ENCODE measurements around the gene CNDP2. TPM values are rescaled to one million over a fixed set of nuclear protein-coding genes. Genes with fewer than 3 reads are reported as not detected.

CNDP2 gene
- total and polyA plus RNA-seq, 4 donors, result 26.7 to 99.2 (median 74.2) TPM

- Histone ChIP-seq H3K9me3 (ENCODE audit: control insufficient read depth, low read length) (no peaks in the 10 kb centered on the region), H3K27ac (ENCODE audit: low read depth in 1 of 2, low read length in 2 of 2) (no peak overlapping the region), H3K4me3 (ENCODE audit: low read length in 2 of 2) (no peak overlapping the region), H3K36me3 (ENCODE audit: control insufficient read depth in 1 of 2, insufficient read depth in 2 of 2, low read length in 1 of 2) (no peaks in the 10 kb centered on the region), H3K4me1 (ENCODE audit: control insufficient read depth in 1 of 2, insufficient read depth in 2 of 2, low read length in 2 of 2) (no peaks in the 10 kb centered on the region), H3K27me3 (ENCODE audit: control insufficient read depth in 1 of 2, insufficient read depth in 2 of 2, low read length in 1 of 2) (no peaks in the 10 kb centered on the region)
- 38 to 39% methylated on average over 8 of the region's 8 CpGs for WGBS, 2 donors
- intact Hi-C loops (cut with DNase I), result no loop called here
- no peak for ATAC-seq (ENCODE audit: low FRiP score)
- no peak for DNase-seq
Observed at GRCh38 chr18:74463254-74463653, 32.9 kb upstream of the CNDP2 start.

- intact Hi-C loops (cut with DNase I), result no loop called here
- Histone ChIP-seq H3K4me3 (ENCODE audit: low read length in 2 of 2) (no peak overlapping the region), H3K9me3 (ENCODE audit: control insufficient read depth, low read length) (no peaks in the 10 kb centered on the region), H3K36me3 (ENCODE audit: control insufficient read depth in 1 of 2, insufficient read depth in 2 of 2, low read length in 1 of 2) (no peaks in the 10 kb centered on the region), H3K27ac (ENCODE audit: low read depth in 1 of 2, low read length in 2 of 2) (no peak overlapping the region), H3K4me1 (ENCODE audit: control insufficient read depth in 1 of 2, insufficient read depth in 2 of 2, low read length in 2 of 2) (no peaks in the 10 kb centered on the region), H3K27me3 (ENCODE audit: control insufficient read depth in 1 of 2, insufficient read depth in 2 of 2, low read length in 1 of 2) (no peaks in the 10 kb centered on the region)
- 96 to 100% methylated on average over 1 of the region's 1 CpG for WGBS, 2 donors
- DNase-seq, result no peak
- no peak for ATAC-seq (ENCODE audit: low FRiP score)
Observed at GRCh38 chr18:74463983-74464382, 32.2 kb upstream of the CNDP2 start.

DNA sequence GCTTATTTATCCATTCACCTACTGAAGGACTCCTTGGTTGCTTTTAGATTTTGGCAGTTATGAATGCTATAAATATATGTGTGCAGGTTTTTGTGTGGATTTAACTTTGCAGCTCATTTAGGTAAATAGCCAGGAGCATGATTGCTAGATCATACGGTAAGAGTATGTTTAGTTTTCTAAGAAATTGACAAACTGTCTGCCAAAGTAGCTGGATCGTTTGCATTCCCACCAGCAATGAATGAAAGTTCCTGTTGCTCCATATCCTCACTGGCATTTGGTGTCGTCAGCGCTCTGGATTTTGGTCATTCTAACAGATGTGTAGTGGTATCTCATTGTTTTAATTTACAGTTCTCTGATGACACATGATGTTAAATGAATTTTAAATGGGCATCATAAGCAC is 30.4 kb upstream of the CNDP2 start:
- ATAC-seq (ENCODE audit: low FRiP score), result no peak
- Histone ChIP-seq H3K27me3 (ENCODE audit: control insufficient read depth in 1 of 2, insufficient read depth in 2 of 2, low read length in 1 of 2) (no peaks in the 10 kb centered on the region), H3K36me3 (ENCODE audit: control insufficient read depth in 1 of 2, insufficient read depth in 2 of 2, low read length in 1 of 2) (no peaks in the 10 kb centered on the region), H3K9me3 (ENCODE audit: control insufficient read depth, low read length) (no peaks in the 10 kb centered on the region), H3K27ac (ENCODE audit: low read depth in 1 of 2, low read length in 2 of 2) (no peak overlapping the region), H3K4me3 (ENCODE audit: low read length in 2 of 2) (no peak overlapping the region), H3K4me1 (ENCODE audit: control insufficient read depth in 1 of 2, insufficient read depth in 2 of 2, low read length in 2 of 2) (no peaks in the 10 kb centered on the region)
- WGBS, 2 donors, result 93 to 94% methylated on average over 4 of the region's 4 CpGs
- intact Hi-C loops (cut with DNase I), result no loop called here
- DNase-seq, result no peak

DNA sequence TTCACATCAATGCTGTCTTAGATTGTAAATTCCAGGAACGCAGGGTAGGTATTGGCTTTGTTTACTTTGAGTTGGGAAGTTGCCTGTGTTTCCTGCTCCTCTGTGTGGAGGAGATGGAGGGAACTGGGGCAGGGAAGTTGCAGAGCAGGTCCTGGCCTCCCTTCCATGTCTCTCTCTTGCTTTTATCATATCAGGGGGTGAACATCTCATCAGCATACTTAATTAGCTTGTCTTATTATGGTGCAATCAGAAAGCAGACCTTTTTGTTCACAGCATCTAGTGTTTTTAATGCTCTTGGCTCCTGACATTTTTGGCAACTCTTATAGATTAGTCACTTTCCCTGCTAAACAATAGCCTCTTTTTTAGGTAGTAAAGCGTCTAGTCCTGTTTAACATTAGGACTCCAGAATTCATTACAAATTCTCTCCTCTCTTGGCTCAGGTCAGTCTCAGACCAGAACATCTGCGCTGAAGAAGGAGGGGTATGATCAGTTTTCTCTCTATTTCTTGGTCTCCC is 27.6 kb upstream of the CNDP2 start:
- Histone ChIP-seq H3K9me3 (ENCODE audit: control insufficient read depth, low read length) (no peaks in the 10 kb centered on the region), H3K36me3 (ENCODE audit: control insufficient read depth in 1 of 2, insufficient read depth in 2 of 2, low read length in 1 of 2) (no peaks in the 10 kb centered on the region), H3K27me3 (ENCODE audit: control insufficient read depth in 1 of 2, insufficient read depth in 2 of 2, low read length in 1 of 2) (no peaks in the 10 kb centered on the region), H3K4me3 (ENCODE audit: low read length in 2 of 2) (no peak overlapping the region), H3K4me1 (ENCODE audit: control insufficient read depth in 1 of 2, insufficient read depth in 2 of 2, low read length in 2 of 2) (no peaks in the 10 kb centered on the region), H3K27ac (ENCODE audit: low read depth in 1 of 2, low read length in 2 of 2) (no peak overlapping the region)
- ATAC-seq (ENCODE audit: low FRiP score) (no peak), DNase-seq (no peak)
- intact Hi-C loops (cut with DNase I), result no loop called here
- 30 to 34% methylated on average over 3 of the region's 3 CpGs for WGBS, 2 donors

- Histone ChIP-seq H3K9me3 (ENCODE audit: control insufficient read depth, low read length) (no peaks in the 10 kb centered on the region), H3K36me3 (ENCODE audit: control insufficient read depth in 1 of 2, insufficient read depth in 2 of 2, low read length in 1 of 2) (no peaks in the 10 kb centered on the region), H3K4me1 (ENCODE audit: control insufficient read depth in 1 of 2, insufficient read depth in 2 of 2, low read length in 2 of 2) (no peaks in the 10 kb centered on the region), H3K27me3 (ENCODE audit: control insufficient read depth in 1 of 2, insufficient read depth in 2 of 2, low read length in 1 of 2) (no peaks in the 10 kb centered on the region), H3K27ac (ENCODE audit: low read depth in 1 of 2, low read length in 2 of 2) (no peak overlapping the region), H3K4me3 (ENCODE audit: low read length in 2 of 2) (no peak overlapping the region)
- DNase-seq, result no peak
- no peak for ATAC-seq (ENCODE audit: low FRiP score)
- intact Hi-C loops (cut with DNase I), result no loop called here
- WGBS, 2 donors, result 66 to 70% methylated on average over 2 of the region's 2 CpGs
Observed at GRCh38 chr18:74472312-74472711, 23.9 kb upstream of the CNDP2 start.

DNA sequence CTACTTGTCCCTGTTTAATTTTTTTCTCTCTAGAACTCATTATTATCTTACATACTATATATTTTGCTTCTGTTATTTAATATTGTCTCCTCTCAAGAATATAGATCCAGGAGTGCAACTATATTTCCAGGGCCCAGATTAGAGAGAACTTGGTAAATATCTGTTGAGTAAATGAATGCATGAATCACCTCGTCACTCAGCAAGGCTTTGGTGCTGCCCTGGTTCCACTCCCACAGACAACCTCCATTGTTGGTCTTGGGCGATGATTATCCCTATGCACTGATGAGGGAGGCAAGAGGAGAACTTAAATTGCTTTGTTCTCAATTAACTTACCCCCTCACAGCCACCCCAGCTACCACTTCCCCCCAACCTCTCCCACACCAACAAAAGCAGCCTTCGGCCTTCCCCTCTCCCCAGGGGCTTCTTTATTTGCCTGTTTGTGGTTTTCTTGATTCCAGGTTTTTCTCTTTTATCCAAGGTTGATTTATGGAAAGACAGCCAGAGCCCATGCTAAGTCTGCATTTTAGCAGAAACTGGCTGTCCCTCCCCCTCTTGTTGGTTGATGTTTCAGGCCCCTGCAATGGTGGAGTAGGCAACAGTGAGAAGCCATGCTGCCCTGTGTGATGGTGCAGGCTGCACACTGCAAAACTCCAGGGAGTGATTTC is 22.1 kb upstream of the CNDP2 start:
- no peaks in the 10 kb centered on the region for H3K36me3 ChIP-seq (ENCODE audit: control insufficient read depth in 1 of 2, insufficient read depth in 2 of 2, low read length in 1 of 2)
- H3K9me3 ChIP-seq (ENCODE audit: control insufficient read depth, low read length), result no peaks in the 10 kb centered on the region
- no peak overlapping the region for H3K27ac ChIP-seq (ENCODE audit: low read depth in 1 of 2, low read length in 2 of 2)
- DNase-seq (no peak), ATAC-seq (ENCODE audit: low FRiP score) (no peak)
- H3K4me3 ChIP-seq (ENCODE audit: low read length in 2 of 2), result no peak overlapping the region
- no peaks in the 10 kb centered on the region for H3K4me1 ChIP-seq (ENCODE audit: control insufficient read depth in 1 of 2, insufficient read depth in 2 of 2, low read length in 2 of 2)
- 95 to 96% methylated on average over 3 of the region's 3 CpGs for WGBS, 2 donors
- intact Hi-C loops (cut with DNase I), result no loop called here
- H3K27me3 ChIP-seq (ENCODE audit: control insufficient read depth in 1 of 2, insufficient read depth in 2 of 2, low read length in 1 of 2), result no peaks in the 10 kb centered on the region

GRCh38 chr18:74476140-74476539 is 20.0 kb upstream of the CNDP2 start:
- H3K27ac ChIP-seq (ENCODE audit: low read depth in 1 of 2, low read length in 2 of 2), result no peak overlapping the region
- no peaks in the 10 kb centered on the region for H3K36me3 ChIP-seq (ENCODE audit: control insufficient read depth in 1 of 2, insufficient read depth in 2 of 2, low read length in 1 of 2)
- H3K4me3 ChIP-seq (ENCODE audit: low read length in 2 of 2), result no peak overlapping the region
- H3K4me1 ChIP-seq (ENCODE audit: control insufficient read depth in 1 of 2, insufficient read depth in 2 of 2, low read length in 2 of 2), result no peaks in the 10 kb centered on the region
- DNase-seq, result no peak
- 18 to 23% methylated on average over 6 of the region's 6 CpGs for WGBS, 2 donors
- ATAC-seq (ENCODE audit: low FRiP score), result no peak
- intact Hi-C loops (cut with DNase I), result loop anchor here (5.0 kb wide), 1 partner anchor 124 kb away; no protein-coding TSS in a partner anchor
- no peaks in the 10 kb centered on the region for H3K27me3 ChIP-seq (ENCODE audit: control insufficient read depth in 1 of 2, insufficient read depth in 2 of 2, low read length in 1 of 2)
- H3K9me3 ChIP-seq (ENCODE audit: control insufficient read depth, low read length), result no peaks in the 10 kb centered on the region

DNA sequence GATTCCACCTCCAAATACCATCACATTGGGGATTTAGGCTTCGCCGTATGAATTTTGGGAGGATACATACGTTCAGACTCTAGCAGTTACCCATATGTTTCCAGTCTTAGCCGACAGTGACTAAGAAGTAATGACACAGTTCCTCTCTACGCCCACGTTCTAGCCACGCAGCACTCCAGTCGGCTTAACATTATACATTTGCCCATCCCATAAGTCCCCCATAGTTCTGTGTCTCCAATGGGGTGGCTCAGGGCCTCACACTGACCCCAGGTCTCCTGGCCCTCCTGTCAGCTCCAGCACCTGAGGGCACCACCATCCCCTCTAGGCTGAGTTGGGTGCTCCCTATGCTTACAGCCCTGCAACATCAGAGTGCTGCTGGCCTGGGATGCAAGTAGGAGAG is 18.4 kb upstream of the CNDP2 start:
- H3K27me3 ChIP-seq (ENCODE audit: control insufficient read depth in 1 of 2, insufficient read depth in 2 of 2, low read length in 1 of 2), result no peaks in the 10 kb centered on the region
- 91% methylated on average over 8 of the region's 8 CpGs for WGBS, 2 donors
- intact Hi-C loops (cut with DNase I), result loop anchor here (5.0 kb wide), 1 partner anchor 125 kb away; no protein-coding TSS in a partner anchor

DNA sequence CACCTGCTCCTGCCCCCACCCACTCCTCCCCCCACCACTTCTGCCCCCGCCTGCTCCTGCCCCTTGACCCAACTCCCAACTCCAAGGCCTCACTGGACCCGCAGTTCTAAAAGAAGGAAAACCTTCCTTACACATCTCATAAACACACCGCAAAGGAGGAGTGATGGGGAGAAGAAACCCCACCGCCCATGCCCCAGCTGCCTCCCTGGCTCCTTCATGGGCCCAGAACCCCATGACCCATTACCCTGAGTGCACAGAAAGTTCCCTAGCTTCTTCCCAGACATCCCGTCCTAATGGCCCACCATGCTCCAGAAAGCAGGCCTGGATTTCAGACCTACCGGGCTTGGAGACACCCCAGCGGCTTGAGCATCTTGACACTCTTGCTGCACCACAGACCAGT is 17.8 kb upstream of the CNDP2 start:
- no peak overlapping the region for H3K4me3 ChIP-seq (ENCODE audit: low read length in 2 of 2)
- no peaks in the 10 kb centered on the region for H3K27me3 ChIP-seq (ENCODE audit: control insufficient read depth in 1 of 2, insufficient read depth in 2 of 2, low read length in 1 of 2)
- intact Hi-C loops (cut with DNase I), result loop anchor here (5.0 kb wide), 1 partner anchor 126 kb away; no protein-coding TSS in a partner anchor
- H3K27ac ChIP-seq (ENCODE audit: low read depth in 1 of 2, low read length in 2 of 2), result no peak overlapping the region
- no peaks in the 10 kb centered on the region for H3K4me1 ChIP-seq (ENCODE audit: control insufficient read depth in 1 of 2, insufficient read depth in 2 of 2, low read length in 2 of 2)
- H3K36me3 ChIP-seq (ENCODE audit: control insufficient read depth in 1 of 2, insufficient read depth in 2 of 2, low read length in 1 of 2), result no peaks in the 10 kb centered on the region
- H3K9me3 ChIP-seq (ENCODE audit: control insufficient read depth, low read length), result no peaks in the 10 kb centered on the region
- DNase-seq (no peak), ATAC-seq (ENCODE audit: low FRiP score) (no peak)
- WGBS, 2 donors, result 96 to 98% methylated on average over 7 of the region's 7 CpGs

More for the DNA sequence above, 18.4 kb upstream of the CNDP2 start:
- Histone ChIP-seq H3K36me3 (ENCODE audit: control insufficient read depth in 1 of 2, insufficient read depth in 2 of 2, low read length in 1 of 2) (no peaks in the 10 kb centered on the region), H3K27ac (ENCODE audit: low read depth in 1 of 2, low read length in 2 of 2) (no peak overlapping the region), H3K4me3 (ENCODE audit: low read length in 2 of 2) (no peak overlapping the region), H3K9me3 (ENCODE audit: control insufficient read depth, low read length) (no peaks in the 10 kb centered on the region), H3K4me1 (ENCODE audit: control insufficient read depth in 1 of 2, insufficient read depth in 2 of 2, low read length in 2 of 2) (no peaks in the 10 kb centered on the region)
- DNase-seq (no peak), ATAC-seq (ENCODE audit: low FRiP score) (no peak)
